PC-3 (cell line): Measurements from ENCODE around the gene WHRN. TPM values are rescaled to one million over a fixed set of nuclear protein-coding genes. Genes with fewer than 3 reads are reported as not detected.

Experiments used
- ATAC-seq: fragments of 200-7000 bp; cut with Tn5 transposase; 2 replicates; pipeline ENCODE4 v1.9.1; 2020; ENCODE audit warnings: mild to moderate bottlenecking, moderate library complexity
- BruUV-seq: library from RNA; stranded (reverse); fragments of 400-500 nt; replicated peaks from 2 replicates; lab custom pipeline; 2021; lab: Mats Ljungman, UMichigan
- CTCF ChIA-PET: fragments of 300-600 bp; sonication (Branson Sonifier 250); formaldehyde crosslinking; loops from one replicate; lab custom pipeline; 2022; ENCODE audit warnings: antibody characterized with exemption; lab: Charles Lee
- POLR2A ChIA-PET: fragments of 300-600 bp; sonication (Branson Sonifier 250); formaldehyde crosslinking; loops from one replicate; lab custom pipeline; 2022; ENCODE audit warnings: antibody characterized with exemption; ENCODE audit not compliant: unreplicated experiment; lab: Charles Lee
- DNase-seq: peaks from one replicate; pipeline ENCODE4 v3.0.0-alpha.2; 2015
- H2AFZ ChIP-seq: fragments of 300-600 bp; sonication (generic); 2 replicates; pipeline ENCODE4 v1.6.0; 2016; ENCODE audit warnings: antibody characterized with exemption, low read length
- H3F3A ChIP-seq: fragments of 300-600 bp; sonication (generic); one replicate; pipeline ENCODE4 v1.6.0; 2017; ENCODE audit warnings: antibody characterized with exemption, low read length, control low read depth, mild to moderate bottlenecking; ENCODE audit not compliant: unreplicated experiment
- H3K27ac ChIP-seq: fragments of 300-600 bp; sonication (generic); 2 replicates; pipeline ENCODE4 v1.5.1; 2016; ENCODE audit warnings: mild to moderate bottlenecking, low read length
- H3K27me3 ChIP-seq: fragments of 300-600 bp; sonication (generic); 2 replicates; pipeline ENCODE4 v1.6.1; 2016; ENCODE audit warnings: low read length, mixed read lengths
- H3K36me3 ChIP-seq: fragments of 300-600 bp; sonication (generic); 2 replicates; pipeline ENCODE4 v1.6.1; 2016; ENCODE audit warnings: low read depth, mixed run types, low read length, mixed read lengths
- H3K4me1 ChIP-seq: fragments of 300-600 bp; sonication (generic); 2 replicates; pipeline ENCODE4 v1.5.1; 2016; ENCODE audit warnings: low read length; ENCODE audit not compliant: insufficient read depth
- H3K4me2 ChIP-seq: fragments of 300-600 bp; sonication (generic); 2 replicates; pipeline ENCODE4 v1.6.0; 2016; ENCODE audit warnings: low read length
- H3K4me3 ChIP-seq: fragments of 300-600 bp; sonication (generic); 2 replicates; pipeline ENCODE4 v1.5.1; 2016; ENCODE audit warnings: mild to moderate bottlenecking, low read length, mixed read lengths
- H3K79me2 ChIP-seq: fragments of 300-600 bp; sonication (generic); 2 replicates; pipeline ENCODE4 v1.6.1; 2017; ENCODE audit warnings: low read length, mixed read lengths
- H3K9ac ChIP-seq: fragments of 300-600 bp; sonication (generic); 2 replicates; pipeline ENCODE4 v1.6.0; 2016; ENCODE audit warnings: mild to moderate bottlenecking, low read length
- H3K9me2 ChIP-seq: fragments of 300-600 bp; sonication (generic); replicated peaks from 2 replicates; pipeline ENCODE4 v1.6.1; 2016; ENCODE audit warnings: mixed run types, low read length, mixed read lengths
- H3K9me3 ChIP-seq: fragments of 300-600 bp; sonication (generic); 2 replicates; pipeline ENCODE4 v1.6.1; 2016; ENCODE audit warnings: low read length, mixed read lengths
- H4K20me1 ChIP-seq: fragments of 300-600 bp; sonication (generic); 2 replicates; pipeline ENCODE4 v1.6.1; 2016; ENCODE audit warnings: low read length, mixed read lengths
- CTCF ChIP-seq: fragments of 300-600 bp; sonication (generic); conservative IDR thresholded peaks from 2 replicates; pipeline ENCODE4 v1.5.1; 2017; ENCODE audit warnings: antibody characterized with exemption, low read depth, mild to moderate bottlenecking, low read length
- EZH2 ChIP-seq: fragments of 300-600 bp; sonication (generic); IDR thresholded peaks from one replicate; pipeline ENCODE4 v1.6.1; 2017; ENCODE audit warnings: antibody characterized with exemption, mild to moderate bottlenecking, low read length; ENCODE audit not compliant: unreplicated experiment
- EZH2phosphoT487 ChIP-seq: fragments of 300-600 bp; sonication (generic); IDR thresholded peaks from 2 replicates; pipeline ENCODE4 v1.6.1; 2018; ENCODE audit warnings: mild to moderate bottlenecking, antibody characterized with exemption, low read length, borderline replicate concordance
- intact Hi-C: fragments of 100-400 bp; cut with micrococcal nuclease; formaldehyde crosslinking; loops from 2 replicates; pipeline ENCODE4 v1.9.0; 2023
- total RNA-seq: library from RNA; depleted of rRNA; stranded (reverse); fragments of >200 nt; gene quantifications from 2 replicates; pipeline ENCODE4 v1.2.3, GENCODE V29; 2014

The WHRN gene
- total RNA-seq, 1 experiment from 2014 or later = 10.5 TPM

GRCh38 chr9:114494776-114495569 is 10.3 kb downstream of the WHRN start:
- Histone ChIP-seq H4K20me1 (no peaks in the 10 kb centered on the region), H3K4me3 (no peak overlapping the region), H3K9ac (no peak overlapping the region), H3K9me3 (no peaks in the 10 kb centered on the region), H3F3A (no peaks in the 10 kb centered on the region), H3K4me2 (no peak overlapping the region), H3K9me2 (no peaks in the 10 kb centered on the region), H3K36me3 (no peaks in the 10 kb centered on the region), H3K27me3 (no peaks in the 10 kb centered on the region), H3K27ac (no peak overlapping the region), H3K79me2 (peaks cover 16% of the 10 kb centered on the region; the same call in 1 of the 2 replicates), H3K4me1 (no peaks in the 10 kb centered on the region), H2AFZ (no peak overlapping the region)
- ATAC-seq (no peak), DNase-seq (no peak)
- POLR2A ChIA-PET = no interaction called here
- TF ChIP-seq EZH2 = no peak
- no peak for TF ChIP-seq EZH2phosphoT487
- no peak for TF ChIP-seq CTCF
- intact Hi-C loops = no loop called here
- CTCF ChIA-PET = no interaction called here
- no TSS peak for BruUV-seq

- intact Hi-C loops = no loop called here
- 0 out of 2 replicates have a peak, but pooled peaks cover 4% of the 10 kb centered on the region for H3K79me2 ChIP-seq
- no peaks in the 10 kb centered on the region for H3K27me3 ChIP-seq
- no TSS peak for BruUV-seq
- no peaks in the 10 kb centered on the region for H3K36me3 ChIP-seq
- H3K9me3 ChIP-seq = no peaks in the 10 kb centered on the region
- TF ChIP-seq EZH2 (no peak), EZH2phosphoT487 (no peak), CTCF (no peak)
- DNase-seq = no peak
- ChIA-PET CTCF (interaction anchor here (0.6 kb wide), 1 partner anchor 92 kb away, joined by 5 read pairs; no protein-coding TSS in a partner anchor), POLR2A (no interaction called here)
- no peak overlapping the region for H3K4me3 ChIP-seq
- no peaks in the 10 kb centered on the region for H4K20me1 ChIP-seq
- H3K9me2 ChIP-seq = no peaks in the 10 kb centered on the region
- no peaks in the 10 kb centered on the region for H3F3A ChIP-seq
- H2AFZ ChIP-seq = no peak overlapping the region
- H3K4me1 ChIP-seq = no peaks in the 10 kb centered on the region
- no peak overlapping the region for H3K4me2 ChIP-seq
- H3K9ac ChIP-seq = no peak overlapping the region
- ATAC-seq = no peak
- no peak overlapping the region for H3K27ac ChIP-seq
Measured at GRCh38 chr9:114493521-114494184, 11.6 kb downstream of the WHRN start.
